CD4-positive, alpha-beta T cell treated with Interleukin-15 for 4 hours (primary cell): ENCODE data around the gene GPR3.
"Not testable (repeated sequence)": the region's sequence is repeated elsewhere in the genome, so short reads cannot be mapped to it uniquely, and the experiment has no call there.

Experiments used
- DNase-seq: peaks from one replicate; pipeline ENCODE4 v3.0.0-alpha.2; 2020; ENCODE audit warnings: low spot score

The GPR3 gene

GRCh38 chr1:27400082-27400962 is 7.9 kb downstream of the GPR3 start:
- DNase-seq, result no peak

GRCh38 chr1:27400963-27401341 is 8.5 kb downstream of the GPR3 start:
- DNase-seq, result no peak

GRCh38 chr1:27402349-27402754 is 9.9 kb downstream of the GPR3 start:
- no peak for DNase-seq

- DNase-seq, result peak; percentile 11
These were observed 10.8 kb downstream of the GPR3 start for GRCh38 chr1:27403065-27403726.

- DNase-seq, result no peak
These were observed 11.5 kb downstream of the GPR3 start for GRCh38 chr1:27403931-27404330.

- no peak for DNase-seq
These were observed 12.7 kb downstream of the GPR3 start for GRCh38 chr1:27405074-27405473.

- not testable (repeated sequence) for DNase-seq
These were observed 13.4 kb downstream of the GPR3 start for GRCh38 chr1:27405598-27406361.

- no peak for DNase-seq
These were observed 13.9 kb downstream of the GPR3 start for GRCh38 chr1:27406362-27406680.

- not testable (repeated sequence) for DNase-seq
These were observed 14.4 kb downstream of the GPR3 start for GRCh38 chr1:27406791-27407190.

- no peak for DNase-seq
These were observed 15.7 kb downstream of the GPR3 start for GRCh38 chr1:27408151-27408550.

GRCh38 chr1:27409669-27410068 is 17.2 kb downstream of the GPR3 start:
- no peak for DNase-seq

- no peak for DNase-seq
These were observed 18.3 kb downstream of the GPR3 start for GRCh38 chr1:27410709-27411108.

GRCh38 chr1:27412502-27412901 is 20.1 kb downstream of the GPR3 start:
- DNase-seq, result no peak

GRCh38 chr1:27413004-27413403 is 20.6 kb downstream of the GPR3 start:
- no peak for DNase-seq

- DNase-seq, result no peak
These were observed 21.7 kb downstream of the GPR3 start for GRCh38 chr1:27414091-27414490.

- DNase-seq, result peak; percentile 77
These were observed 24.1 kb downstream of the GPR3 start for GRCh38 chr1:27416387-27417111.

GRCh38 chr1:27417713-27418112 is 25.3 kb downstream of the GPR3 start:
- no peak for DNase-seq

GRCh38 chr1:27418326-27419185 is 26.1 kb downstream of the GPR3 start:
- DNase-seq, result peak; percentile 61

GRCh38 chr1:27423709-27424108 is 31.3 kb downstream of the GPR3 start:
- DNase-seq, result no peak

- DNase-seq, result no peak
These were observed 34.9 kb downstream of the GPR3 start for GRCh38 chr1:27427329-27427728.

- DNase-seq, result no peak
These were observed 35.4 kb downstream of the GPR3 start for GRCh38 chr1:27427816-27428315.
